HG03280 (cell line): ENCODE measurements around the gene FUOM.

ENCODE experiments used
- ATAC-seq: cut with Tn5 transposase; IDR thresholded peaks from one replicate; pipeline ENCODE4 v1.9.1; 2021; ENCODE audit warnings: mild to moderate bottlenecking, moderate library complexity; ENCODE audit not compliant: unreplicated experiment

FUOM gene, protein sequence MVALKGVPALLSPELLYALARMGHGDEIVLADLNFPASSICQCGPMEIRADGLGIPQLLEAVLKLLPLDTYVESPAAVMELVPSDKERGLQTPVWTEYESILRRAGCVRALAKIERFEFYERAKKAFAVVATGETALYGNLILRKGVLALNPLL

DNA sequence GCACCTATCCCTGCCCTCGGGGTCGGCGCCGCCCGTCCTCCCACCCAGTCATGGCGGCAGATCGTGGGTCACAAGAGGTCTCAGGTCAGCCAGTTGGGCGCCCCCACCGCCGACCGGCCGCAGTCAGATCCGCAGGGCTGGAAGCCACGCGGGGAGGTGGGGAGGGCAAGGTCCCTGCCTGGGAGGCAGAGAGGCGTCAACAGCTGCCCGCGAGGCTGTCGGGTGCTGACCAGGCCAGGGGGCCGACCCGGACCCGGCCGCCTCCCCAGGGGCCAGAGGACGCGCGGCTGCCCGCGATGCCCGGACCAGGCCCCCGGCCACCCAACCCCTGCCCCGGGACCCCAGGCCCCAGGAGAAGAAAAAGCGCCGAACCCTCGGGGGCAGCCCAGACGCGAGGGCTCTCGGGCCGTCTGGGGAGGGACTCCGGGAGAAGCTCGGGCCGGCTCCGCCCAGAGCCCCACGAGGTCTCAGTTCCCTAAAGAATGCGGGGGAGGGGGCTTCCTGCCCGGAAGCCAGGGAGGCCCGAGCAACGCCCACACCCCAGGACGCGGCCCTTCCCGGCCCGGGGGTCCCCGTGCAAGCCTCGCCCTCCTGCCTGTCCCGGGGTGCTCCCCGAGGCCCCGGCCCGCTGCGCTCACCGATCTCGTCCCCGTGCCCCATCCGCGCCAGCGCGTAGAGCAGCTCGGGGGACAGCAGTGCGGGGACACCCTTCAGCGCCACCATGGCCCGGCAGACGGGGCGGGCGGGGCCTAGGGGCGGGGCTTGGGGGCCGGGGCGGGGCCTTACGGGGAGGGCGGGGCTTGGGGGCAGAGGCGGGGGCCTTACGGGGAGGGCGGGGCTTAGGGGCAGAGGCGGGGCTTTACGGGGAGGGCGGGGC lies at the start of gene FUOM:
TSS of gene FUOM (minus strand) at position 735 of the 877 bp plus-strand sequence. CDS start at position 723, 12 bp downstream.
- ATAC-seq: peak; percentile 63

DNA sequence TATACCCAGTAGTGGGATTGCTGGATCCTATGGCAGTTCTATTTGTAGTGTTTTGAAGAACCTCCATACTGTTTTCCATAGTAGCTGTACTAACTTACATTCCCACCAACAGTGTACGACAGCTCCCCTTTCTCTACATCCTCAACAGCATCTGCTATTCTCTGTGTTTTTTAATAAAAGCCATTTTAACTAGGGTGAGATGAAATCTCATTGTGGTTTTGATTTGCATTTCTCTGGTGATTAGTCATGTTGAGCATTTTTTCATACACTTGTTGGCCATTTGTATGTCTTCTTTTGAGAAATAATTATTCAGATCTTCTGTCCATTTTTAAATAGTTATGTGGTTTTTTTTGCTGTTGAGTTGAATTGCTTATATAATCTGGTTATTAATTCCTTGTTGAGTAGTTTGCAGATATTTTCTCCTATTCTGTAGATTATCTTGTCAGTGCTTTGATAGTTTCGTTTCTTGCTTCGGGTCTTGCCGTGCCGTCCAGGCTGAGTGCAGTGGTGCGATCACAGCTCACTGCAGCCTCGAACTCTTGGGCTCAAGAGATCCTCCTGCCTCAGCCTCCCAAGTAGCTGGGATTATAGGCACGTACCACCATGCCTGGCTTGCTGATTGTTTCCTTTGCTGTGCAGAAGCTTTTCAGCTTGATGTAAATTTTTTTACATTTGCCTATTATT lies 48.2 kb upstream of the FUOM start:
- peak; percentile 53 for ATAC-seq

DNA sequence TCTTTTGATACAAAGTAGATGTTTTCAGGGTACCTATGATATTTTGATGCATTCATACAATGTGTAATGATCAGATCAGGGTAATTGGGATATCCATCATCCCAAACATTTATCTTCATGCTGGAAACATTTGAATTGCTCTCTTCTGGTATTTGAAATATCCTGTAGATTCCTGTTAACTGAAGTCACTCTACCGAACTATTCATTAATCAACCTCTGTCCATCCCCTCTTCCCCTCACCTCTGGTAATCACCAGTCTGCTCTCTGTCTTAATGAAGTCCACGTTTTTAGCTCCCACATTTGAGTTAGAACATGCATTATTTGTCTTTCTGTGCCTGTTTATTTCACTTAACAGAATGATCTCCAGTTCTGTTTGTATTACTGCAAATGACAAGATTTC lies 47.5 kb upstream of the FUOM start:
- no peak for ATAC-seq

DNA sequence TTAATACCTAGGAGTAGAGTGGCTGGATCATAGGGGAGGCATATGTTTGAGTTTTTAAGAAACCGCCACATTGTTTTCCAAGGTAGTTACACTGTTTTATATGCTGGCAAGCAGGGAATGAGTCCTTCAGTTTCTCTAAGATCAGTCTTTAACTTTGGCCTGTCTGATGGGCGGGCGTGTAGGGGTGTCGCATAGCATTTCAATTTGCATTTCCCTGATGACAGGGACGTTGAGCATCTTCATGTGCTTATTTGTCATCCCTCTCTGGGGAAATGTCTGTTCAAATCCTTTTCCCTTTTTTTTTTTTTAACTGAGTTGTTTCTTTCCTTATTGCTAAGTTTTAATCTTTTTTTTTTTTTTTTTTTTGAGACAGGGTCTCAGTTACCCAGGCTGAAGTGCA lies 46.0 kb upstream of the FUOM start:
- ATAC-seq: no peak

DNA sequence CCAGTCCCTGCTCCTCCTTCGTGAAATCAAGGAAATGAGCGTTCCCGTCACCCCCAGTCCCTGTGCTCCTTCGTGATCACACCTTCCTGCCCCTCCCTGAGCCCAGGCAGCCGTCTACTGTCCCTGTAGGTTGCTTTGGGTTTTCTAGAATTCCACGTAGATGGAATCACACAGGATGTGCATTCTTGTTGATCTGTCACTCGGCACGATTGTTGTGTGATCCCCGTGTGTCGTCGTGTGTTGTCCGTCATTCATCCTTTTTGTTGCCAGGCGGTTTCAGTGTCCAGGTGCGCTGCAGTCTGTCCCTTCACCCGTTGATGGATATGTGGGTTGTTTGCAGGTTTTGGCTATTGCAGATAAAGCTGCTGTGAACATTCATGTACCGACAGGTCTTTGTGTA lies 45.5 kb upstream of the FUOM start:
- ATAC-seq: no peak

DNA sequence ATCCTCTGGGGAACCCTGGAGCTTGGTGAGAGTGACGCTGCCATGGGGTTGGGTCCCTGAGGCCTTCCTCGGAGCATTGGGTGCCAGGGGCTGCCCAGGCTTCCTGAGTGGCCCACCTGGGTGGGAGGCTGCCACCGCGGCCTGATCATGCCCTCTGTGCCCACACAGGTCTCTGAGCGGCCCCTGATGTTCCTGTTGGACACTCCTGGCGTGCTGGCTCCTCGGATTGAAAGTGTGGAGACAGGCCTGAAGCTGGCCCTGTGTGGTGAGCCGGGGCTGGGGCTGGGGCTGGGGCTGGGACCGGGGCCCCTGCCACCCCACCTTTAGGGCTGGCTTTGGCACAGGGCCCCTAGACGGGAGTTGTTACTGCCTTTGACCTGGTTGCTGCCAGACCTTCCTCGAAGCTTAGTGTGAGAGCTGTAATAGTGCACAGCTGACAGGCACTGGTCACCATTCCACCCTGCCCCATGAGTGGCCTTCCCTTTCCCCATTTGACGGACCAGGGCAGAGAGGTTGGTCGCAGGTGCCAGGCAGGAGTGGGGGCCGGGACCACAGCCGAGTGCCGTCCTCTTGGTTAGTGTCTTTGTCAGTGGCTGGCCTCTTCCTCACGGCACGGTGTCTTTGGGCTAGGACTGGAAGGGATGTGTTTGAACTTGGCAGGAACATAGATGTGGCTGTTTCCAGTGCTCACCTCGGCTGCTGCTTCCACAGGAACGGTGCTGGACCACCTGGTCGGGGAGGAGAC lies 44.3 kb upstream of the FUOM start:
- no peak for ATAC-seq

DNA sequence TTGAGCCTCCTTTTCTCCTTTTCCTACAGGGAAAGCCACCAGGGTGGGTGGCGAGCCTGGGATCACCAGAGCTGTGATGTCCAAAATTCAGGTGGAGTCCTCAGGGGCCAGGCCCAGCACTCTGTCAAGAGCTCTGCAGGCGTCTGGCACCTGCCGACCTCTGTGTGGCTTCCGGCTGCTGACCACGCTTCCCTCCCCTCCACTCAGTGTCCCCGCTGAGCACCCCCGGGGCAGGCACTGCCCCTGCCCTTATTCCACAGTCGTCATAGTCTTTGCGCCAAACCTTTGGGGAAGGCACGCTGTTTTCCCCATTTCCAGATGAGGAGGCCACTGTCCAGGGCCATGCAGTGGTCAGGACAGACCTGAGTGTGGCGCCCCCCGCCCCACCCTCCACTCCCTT lies 43.7 kb upstream of the FUOM start:
- ATAC-seq: peak; percentile 4

DNA sequence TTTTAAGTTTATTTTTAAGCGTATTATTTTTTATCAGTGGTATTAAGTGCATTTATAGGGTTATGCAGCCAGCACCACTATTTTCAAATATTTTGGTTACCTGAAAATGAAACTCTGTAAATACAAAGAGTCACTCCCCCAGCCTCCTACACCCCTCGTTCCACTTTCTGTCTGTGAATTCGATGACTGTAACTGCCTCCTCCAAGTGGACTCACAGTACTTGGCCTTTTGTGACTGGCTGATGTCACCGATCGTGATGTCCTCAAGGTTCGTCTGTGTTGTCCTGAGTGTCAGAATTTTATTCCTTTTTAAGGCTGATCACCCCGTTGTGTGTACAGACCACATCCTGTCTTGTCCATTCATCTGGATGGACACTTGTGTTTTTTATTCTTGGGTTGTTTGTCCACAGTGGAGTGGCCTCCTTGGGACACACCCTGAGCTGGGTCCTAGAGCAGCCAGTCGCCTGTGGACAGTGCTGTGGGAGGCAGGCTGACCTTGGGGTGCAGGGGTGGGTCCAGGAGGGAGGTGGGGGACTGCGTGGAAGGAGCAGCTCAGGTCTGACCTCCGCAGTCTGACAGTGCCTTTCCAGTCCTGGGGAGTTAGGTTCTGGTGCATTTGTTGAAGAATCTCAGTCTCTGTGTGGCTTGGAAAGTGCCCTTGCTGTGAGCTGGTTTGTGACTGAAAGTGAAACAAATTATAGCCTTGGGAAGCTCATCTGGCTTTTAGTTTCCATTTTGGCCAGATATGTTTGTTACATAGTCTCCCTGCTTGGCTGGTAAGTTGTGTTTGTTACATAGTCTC lies 43.0 kb upstream of the FUOM start:
- peak; percentile 71 for ATAC-seq

DNA sequence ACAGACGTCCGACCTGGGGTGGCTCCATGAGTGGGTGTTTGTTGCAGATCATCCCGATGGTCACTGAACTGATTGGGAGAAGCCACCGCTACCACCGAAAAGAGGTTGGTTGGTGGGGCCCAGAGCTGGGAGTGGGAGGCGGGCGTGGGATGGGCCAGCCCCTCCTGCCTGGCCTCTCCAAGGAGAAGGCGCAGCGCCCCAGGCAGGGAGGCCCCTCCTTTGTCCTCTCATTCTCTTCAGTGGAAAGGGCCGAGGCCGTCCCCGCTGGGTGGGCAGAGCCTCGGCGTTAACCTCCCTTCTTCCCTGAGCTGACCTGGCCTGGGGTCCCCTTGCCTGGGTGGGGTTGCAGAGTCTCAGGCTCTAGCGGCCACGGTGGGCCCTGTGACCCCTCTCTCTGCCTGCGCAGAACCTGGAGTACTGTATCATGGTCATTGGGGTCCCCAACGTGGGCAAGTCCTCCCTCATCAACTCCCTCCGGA lies 41.3 kb upstream of the FUOM start:
- no peak for ATAC-seq

DNA sequence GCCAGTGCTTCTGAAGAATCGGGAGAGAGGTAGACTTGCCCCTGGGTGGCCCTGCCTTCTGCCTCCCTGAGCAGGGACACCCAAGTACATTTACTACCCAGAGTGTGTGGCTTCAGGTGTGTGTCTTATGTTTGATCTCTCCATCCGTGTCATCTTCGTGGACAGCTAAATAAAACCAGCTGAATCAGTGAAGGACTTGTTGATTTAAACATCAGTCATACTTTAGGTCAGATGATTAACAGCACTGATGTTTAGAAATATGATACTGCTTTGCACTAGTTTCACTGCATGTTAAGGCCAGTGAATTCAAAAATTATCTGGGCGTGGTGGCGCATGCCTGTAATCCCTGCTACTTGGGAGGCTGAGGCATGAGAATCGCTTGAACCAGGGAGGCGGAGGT lies 40.1 kb upstream of the FUOM start:
- ATAC-seq: no peak

DNA sequence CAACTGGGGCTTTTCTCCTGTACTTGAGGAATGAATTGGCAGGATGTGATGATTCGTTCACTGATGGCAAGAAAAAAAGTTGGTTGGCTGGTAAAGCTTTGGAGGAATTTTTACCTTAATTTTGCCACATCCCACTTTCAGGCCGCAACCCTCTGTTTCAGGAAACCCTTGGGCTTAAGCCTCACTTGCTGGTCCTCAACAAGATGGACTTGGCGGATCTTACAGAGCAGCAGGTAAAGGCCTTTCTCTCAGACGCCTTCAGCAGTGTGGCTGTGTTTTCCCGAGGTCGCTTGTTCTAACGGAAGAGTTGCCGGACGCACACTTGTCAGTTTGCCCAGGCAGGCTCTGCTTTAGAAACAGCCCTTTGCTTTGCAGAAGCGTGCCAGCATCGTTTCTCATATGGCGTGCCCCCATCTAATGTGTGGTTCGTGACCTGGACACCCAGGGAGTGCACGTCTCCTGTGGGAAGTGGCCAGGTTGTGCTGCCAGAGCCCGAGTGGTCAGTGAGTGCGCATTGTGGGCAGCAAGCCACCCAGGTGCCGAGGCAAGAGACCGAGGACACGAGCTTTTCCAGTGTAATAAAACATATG lies 38.3 kb upstream of the FUOM start:
- ATAC-seq: no peak

DNA sequence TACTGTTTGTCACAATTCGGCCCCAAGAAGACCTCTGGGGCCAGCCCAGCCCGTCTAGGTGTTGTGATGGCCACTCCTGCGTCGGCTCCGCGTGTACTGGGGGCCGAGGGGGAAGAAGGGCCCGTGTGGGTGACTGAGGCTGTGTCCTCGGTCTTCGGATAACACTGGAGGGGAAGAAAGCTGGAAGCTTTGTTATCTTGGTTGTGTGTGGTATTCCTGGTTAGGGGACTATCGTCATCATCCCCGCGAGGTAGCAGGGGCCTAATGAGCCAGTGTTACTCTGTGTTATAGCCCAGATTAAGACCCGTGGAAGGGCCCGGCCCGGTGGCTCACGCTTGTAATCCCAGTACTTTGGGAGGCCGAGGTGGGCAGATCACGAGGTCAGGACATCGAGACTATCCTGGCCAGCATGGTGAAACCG lies 37.0 kb upstream of the FUOM start:
- peak; percentile 1 for ATAC-seq

DNA sequence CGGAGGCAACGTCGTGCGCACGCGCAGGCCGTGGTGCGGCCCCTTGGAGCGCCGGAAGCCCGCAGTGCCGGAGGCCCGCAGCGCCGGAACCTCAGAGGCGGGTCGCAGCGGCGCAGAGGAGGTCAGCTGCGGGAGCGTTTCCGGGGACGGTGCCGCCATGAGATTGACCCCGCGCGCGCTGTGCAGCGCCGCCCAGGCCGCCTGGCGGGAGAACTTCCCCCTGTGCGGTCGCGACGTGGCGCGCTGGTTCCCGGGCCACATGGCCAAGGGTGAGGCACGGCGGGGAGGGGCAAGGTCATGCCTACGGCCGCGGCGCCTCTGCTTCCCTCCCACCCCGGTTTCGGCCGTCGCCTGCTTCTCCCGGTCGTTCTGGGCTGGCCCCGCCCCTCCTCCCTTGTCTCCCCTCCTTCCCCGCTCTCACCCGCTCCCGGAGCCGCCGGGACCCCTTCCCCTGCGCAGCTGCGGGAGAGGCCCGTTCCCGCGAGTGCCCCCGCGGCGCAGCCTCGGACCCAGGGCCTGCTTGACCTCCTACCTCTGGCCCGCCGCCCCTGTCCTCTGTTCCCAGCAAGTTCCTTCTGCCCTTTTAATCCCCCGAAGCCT lies 36.3 kb upstream of the FUOM start, which contains the start of gene MTG1:
TSS of gene MTG1 (plus strand) at position 94 of the 600 bp plus-strand sequence. CDS start at position 158, 64 bp downstream.
- ATAC-seq: peak; percentile 71

DNA sequence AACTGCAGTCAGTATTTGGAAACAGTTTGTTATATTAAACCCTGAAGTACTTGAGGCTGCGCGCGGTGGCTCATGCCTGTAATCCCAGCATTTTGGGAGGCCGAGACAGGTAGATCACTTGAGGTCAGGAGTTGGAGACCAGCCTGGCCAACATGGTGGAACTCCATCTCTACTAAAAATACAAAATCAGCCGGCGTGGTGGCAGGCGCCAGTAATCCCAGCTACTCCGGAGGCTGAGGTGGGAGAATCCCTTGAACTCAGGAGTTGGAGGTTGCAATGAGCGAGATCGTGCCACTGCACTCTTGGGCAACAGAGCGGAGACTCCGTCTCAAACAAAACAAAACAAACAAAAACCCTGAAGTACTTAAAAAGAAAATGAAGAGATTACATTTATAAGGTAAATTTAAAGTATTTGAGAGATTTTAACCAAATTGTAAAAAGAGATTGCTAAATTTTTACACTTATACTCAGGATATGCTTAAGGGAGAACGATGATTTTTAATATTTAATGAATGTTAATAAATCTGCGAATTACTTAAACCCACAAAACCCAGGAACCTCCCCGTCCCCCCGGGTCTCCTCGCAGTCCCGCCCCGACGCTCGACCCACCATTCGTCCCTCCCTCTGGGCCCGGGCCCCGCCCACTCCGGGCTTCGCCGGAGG lies 35.7 kb upstream of the FUOM start:
- no peak for ATAC-seq

DNA sequence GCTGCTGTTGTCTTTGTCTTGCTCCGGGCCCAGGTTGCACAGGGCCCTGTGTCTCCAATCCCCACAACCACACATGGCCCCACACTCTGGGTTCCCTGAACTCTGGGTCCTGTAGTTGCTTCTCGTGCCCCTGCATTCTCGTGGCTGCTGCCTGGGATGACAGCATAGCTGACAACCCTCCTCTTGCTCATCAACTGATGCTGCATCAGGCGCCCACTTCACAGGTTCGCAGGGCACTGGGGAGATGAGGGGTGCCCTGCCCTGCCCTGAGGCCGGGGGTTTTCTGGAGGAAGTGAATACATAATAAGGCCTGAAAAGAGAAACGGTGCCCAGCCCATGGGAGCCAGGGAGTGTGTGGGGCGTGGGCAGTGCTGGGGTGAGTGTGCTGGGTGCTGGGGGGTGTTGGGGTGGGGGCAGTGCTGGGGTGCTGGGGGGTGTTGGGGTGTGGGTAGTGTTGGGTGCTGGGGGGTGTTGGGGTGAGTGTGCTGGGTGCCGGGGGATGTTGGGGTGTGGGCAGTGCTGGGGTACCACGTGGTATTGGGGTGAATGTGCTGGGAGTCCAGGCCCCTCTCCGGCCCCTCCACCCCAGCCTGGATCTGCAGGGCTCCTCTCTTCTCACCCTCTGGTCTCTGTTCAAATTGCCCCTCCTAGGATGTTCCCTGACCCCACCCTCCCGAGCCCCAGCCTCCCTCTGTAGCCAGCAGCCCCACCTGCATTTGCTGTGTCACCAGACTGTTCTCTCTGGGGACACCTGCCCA lies 34.1 kb upstream of the FUOM start:
- no peak for ATAC-seq

DNA sequence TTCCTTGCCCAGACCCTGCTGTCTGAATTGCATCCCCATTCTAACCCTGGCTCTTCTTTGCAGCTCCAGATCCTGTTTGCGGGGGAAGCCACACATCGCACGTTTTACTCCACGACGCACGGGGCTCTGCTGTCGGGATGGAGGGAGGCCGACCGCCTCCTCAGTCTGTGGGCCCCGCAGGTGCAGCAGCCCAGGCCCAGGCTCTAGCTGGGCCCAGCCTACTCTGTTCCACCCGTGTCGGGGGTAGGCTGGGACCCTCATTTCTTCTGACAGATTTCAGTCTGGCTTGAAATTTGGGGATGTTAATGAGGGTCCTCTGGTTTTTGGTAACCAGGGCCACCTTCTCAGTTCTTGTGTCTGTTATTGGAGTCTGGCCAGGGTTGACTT lies 33.4 kb upstream of the FUOM start:
- ATAC-seq: no peak

DNA sequence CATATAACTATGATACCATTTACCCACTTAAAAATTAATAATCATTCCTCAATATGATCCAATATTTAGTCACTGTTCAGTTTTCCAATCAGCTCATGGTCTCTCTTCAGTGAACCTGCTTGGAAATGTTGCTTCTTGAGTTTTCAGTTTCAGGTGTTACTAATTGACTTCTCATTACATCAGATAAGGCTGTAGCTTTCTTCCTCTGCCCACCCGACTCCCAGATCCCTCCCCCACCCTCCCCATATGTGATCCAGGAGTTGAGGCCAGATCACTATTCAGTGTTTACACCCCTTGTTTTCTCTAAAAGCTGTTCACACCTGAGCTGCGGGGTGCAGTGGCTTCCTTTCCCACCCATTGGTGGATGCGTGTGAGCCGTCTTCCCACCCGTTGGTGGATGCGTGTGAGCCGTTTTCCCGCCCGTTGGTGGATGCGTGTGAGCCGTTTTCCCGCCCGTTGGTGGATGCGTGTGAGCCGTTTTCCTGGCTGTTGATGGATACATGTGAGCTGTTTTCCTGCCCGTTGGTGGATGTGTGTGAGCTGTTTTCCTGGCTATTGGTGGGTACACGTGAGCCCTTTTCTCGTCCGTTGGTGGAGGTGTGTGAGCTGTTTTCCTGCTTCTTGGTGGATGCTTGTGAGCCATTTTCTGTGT lies 32.9 kb upstream of the FUOM start:
- no peak for ATAC-seq
